Effector CD4-positive, alpha-beta T cell (primary cell): ENCODE results near the gene PACS1.
A peak's percentile ranks its signal among the peaks of the same experiment; 100 is the strongest.
"Not testable (repeated sequence)": the region's sequence is repeated elsewhere in the genome, so short reads cannot be mapped to it uniquely, and the experiment has no call there.

Experiments used
- DNase-seq: peaks from one replicate; pipeline ENCODE4 v3.0.0-alpha.2; 2020

Gene PACS1

GRCh38 chr11:66263231-66263630 is 193.2 kb downstream of the PACS1 start:
- DNase-seq = no peak

DNA sequence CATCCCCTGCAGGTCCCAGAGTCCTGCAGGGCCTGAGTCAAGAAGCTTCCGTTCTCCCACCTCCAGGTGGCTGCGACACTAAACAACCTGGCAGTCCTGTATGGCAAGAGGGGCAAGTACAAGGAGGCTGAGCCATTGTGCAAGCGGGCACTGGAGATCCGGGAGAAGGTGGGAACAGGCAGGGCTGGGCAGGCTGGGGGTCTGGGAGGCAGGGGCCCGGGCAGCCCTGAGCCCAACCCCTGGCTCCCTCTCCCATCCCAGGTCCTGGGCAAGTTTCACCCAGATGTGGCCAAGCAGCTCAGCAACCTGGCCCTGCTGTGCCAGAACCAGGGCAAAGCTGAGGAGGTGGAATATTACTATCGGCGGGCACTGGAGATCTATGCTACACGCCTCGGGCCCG is 193.7 kb downstream of the PACS1 start:
- no peak for DNase-seq

- DNase-seq = no peak
These were observed 194.3 kb downstream of the PACS1 start for GRCh38 chr11:66264383-66264782.

DNA sequence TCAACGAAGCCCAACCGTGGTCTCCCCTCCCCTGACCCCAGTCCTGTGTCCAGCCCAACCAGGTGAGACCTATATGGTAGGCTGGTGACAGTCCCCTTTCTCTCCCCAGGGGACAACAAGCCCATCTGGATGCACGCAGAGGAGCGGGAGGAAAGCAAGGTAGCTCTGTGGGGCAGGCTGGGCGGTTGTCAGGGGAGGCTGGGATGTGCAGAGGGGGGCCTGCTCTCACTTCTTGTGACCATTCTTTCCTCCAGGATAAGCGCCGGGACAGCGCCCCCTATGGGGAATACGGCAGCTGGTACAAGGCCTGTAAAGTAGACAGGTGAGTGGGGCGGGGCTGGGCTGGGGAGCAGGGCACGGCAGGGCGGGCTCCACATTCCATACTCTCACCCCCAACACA is 194.8 kb downstream of the PACS1 start:
- DNase-seq = no peak

DNA sequence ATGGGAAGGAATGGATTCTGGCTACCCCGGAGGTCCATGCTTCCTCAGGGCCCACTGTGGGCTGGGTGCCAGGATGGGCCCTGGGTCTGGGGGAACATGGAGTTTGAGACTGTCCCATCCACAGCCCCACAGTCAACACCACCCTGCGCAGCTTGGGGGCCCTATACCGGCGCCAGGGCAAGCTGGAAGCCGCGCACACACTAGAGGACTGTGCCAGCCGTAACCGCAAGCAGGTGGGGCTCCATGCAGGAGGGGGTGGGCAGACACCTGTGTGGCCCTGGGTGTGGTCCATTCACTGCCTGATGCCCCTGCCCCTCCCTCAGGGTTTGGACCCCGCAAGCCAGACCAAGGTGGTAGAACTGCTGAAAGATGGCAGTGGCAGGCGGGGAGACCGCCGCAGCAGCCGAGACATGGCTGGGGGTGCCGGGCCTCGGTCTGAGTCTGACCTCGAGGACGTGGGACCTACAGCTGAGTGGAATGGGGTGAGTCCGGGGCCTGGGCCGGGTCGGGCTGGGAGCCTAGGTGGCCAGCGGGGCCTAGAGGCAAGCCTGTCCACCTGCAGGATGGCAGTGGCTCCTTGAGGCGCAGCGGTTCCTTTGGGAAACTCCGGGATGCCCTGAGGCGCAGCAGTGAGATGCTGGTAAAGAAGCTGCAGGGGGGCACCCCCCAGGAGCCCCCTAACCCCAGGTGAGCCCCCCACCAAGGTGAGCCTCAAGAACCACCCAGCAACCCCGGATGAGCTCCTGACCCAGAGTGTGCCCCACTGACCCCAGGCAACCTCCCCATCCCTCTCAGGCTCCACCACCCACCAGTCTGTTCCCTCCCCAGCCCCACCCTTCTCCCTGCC is 195.7 kb downstream of the PACS1 start:
- no peak for DNase-seq

DNA sequence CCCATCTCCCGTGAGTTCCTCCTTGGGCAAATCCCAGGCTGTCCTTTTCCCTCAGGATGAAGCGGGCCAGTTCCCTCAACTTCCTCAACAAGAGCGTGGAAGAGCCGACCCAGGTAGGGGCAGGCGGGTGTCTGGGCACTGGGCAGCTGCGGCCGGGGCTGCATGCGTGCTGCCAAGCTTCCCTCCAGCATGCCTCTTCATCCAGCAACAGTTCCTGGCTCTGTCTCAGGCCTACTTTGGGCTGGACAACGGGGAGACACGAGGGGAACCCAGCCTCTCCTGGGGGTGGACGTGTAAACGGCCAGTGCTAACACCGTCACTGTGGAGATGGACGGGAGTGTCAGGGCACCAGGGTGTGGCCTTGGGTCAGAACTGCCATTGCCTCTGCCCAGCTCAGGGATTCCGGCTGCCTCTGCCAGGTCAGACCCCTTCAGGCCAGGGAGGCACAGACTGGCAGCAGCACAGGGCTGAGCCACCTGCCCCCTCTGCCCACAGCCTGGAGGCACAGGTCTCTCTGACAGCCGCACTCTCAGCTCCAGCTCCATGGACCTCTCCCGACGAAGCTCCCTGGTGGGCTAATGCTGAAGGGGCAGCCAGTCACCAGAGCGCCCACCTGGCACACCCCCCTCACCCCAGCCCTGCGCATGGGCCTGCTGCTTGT is 196.4 kb downstream of the PACS1 start:
- no peak for DNase-seq

DNA sequence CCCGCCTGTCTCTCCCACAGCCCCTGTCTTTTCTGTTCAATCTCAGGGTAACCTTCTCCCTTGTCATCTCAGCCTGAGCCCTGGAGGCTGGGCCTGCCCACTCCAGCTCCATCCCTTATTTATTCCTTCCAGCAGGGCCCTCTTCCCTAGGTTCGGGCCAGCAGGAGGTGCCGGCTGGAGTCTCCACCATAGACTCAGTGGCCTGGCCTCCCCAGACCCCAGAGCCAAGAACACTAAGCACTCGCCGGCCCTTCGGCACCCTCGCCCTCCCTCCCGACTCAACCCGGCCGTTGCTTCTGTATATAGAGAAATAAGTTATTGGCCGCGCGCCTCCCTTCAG is 196.9 kb downstream of the PACS1 start:
- no peak for DNase-seq

GRCh38 chr11:66267379-66268243 is 197.5 kb downstream of the PACS1 start:
- peak; percentile 81 for DNase-seq

- peak; percentile 100 for DNase-seq
These were observed 198.3 kb downstream of the PACS1 start, which contains the start of gene RAB1B for GRCh38 chr11:66268244-66268951. RAB1B (plus strand) TSS chr11:66268639; CDS start chr11:66268680, 41 bp downstream.

- DNase-seq = no peak
These were observed 199.2 kb downstream of the PACS1 start for GRCh38 chr11:66268952-66269905.

DNA sequence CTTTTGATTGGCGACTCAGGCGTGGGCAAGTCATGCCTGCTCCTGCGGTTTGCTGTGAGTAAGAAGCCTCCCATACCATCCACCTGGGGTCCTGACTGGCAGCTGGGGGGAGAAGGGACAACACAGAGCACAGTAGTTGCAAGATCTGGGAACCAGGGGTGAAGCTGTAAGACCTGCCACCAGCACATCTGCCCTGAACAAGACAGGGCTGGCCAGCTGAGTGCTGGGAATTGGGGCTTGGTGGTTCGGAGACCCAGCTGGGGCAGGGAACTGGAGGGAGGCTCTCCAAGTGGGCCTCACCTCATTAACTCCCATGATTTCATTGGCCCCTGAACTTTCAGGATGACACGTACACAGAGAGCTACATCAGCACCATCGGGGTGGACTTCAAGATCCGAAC is 201.7 kb downstream of the PACS1 start:
- DNase-seq = no peak

- no peak for DNase-seq
These were observed 202.5 kb downstream of the PACS1 start for GRCh38 chr11:66272596-66272995.

DNA sequence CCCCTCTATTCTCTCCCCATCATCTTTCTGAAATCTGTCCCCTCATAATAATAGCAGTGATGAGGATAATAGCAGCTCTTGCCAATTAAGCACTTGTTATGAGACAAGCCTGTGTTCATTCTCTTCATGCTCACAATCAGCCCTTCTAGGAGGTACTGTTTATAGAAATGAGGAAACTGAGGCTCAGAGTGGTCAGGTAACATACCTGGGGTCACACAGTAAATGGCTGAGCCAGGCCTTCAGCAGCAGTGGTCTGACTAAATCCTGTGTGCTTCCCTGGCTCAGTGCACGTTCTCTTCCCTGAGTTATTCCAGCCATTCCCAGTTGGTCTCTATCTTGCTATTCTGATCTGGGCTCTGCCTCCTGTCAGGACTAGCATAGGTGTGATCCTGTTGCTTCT is 204.1 kb downstream of the PACS1 start:
- DNase-seq = no peak

DNA sequence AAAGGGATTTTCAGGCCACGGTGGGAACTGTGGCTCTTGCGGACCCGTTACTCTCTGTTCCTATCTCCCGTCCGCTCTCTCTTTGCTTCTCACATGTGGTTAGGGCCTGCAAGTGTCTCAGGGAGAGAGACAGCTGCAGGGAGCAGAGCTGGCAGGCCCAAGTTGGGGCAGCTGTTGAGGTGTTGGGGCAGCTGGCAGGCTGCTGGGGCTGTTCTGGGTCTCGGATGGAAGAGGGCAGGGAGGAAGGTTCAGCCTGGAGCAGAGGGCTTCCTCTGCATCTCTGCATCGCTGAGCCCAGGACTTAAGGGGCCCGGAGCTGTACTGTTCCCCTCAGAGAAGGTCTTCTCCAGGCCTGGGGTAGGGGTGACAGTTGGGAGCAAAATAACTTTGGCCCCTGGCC is 205.3 kb downstream of the PACS1 start:
- no peak for DNase-seq

- no peak for DNase-seq
These were observed 206.0 kb downstream of the PACS1 start for GRCh38 chr11:66275984-66276612.

DNA sequence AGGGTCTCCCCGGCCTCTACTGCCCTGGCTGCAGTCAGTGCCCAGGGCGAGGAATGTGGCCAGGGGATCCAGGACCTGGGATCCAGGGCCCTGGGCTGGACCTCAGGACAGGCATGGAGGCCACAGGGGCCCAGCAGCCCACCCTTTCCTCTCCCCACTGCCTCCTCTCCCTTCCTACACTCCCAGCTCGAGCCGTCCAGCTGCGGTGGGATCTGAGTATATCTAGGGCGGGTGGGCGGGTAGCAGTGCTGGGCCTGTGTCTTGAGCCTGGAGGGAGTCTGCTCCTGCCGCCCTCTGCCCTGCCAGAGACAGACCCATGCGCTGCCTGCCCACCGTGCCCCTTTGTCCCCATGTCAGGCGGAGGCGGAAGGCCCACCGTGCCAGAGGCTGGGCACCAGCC is 206.5 kb downstream of the PACS1 start:
- DNase-seq = not testable (repeated sequence)

DNA sequence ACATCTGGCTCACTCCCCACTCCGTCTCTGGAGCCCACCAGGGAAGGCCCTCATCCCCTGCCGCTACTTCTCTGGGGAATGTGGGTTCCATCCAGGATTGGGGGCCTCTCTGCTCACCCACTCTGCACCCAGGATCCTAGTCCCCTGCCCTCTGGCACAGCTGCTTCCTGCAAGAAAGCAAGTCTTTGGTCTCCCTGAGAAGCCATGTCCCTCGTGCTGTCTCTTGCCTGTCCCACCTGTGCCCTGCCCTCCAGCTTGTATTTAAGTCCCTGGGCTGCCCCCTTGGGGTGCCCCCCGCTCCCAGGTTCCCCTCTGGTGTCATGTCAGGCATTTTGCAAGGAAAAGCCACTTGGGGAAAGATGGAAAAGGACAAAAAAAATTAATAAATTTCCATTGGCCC is 207.0 kb downstream of the PACS1 start:
- not testable (repeated sequence) for DNase-seq

DNA sequence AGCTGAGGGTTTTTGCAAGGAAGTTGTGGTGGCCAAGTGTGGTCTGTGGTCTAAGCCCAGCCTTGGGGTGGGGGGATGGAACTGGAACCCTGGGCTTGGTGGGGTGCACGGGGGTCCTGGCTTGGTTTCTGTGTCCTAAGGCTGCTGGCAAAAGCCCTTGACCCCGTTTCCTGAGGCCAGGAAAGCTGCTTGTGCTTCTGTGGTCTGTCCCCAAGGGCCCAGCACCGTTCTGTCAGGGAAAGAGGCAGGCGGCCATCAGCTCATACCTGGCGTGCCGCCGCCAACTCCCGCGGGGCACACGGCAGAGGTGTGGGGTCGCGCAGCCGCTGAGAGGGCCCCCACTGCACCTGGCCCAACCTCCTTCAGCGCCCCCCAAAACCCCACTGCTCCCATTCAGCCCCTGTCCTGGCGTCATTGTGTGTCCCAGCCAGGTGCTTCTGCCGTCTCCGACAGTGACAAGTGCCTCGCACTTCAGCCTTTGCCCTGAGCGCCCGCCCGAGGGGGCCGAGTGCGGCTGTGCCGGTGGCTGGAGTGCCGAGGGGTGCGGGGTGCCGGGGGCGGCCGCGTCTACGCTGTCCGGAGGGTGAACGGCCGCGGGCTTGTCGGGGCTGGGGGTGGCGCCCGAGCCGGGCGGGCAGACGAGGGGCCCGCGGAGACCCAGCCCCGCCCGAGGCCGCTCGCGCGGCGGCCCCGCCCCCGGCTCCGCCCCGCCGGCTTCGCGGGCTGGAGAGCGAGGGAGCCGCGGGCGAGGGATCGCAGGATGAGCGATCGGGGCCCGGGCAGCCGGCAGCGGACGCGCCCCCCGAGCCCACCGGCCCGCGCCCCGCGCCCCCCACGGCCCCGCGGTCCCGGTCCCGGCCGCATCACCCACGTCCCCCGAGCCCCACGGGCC is 207.6 kb downstream of the PACS1 start, which contains the start of gene CNIH2:
Gene CNIH2 (plus strand): TSS at position 705 of the 892 bp plus-strand sequence. CDS start 282 bp downstream, outside the sequence.
- DNase-seq = peak; percentile 38

DNA sequence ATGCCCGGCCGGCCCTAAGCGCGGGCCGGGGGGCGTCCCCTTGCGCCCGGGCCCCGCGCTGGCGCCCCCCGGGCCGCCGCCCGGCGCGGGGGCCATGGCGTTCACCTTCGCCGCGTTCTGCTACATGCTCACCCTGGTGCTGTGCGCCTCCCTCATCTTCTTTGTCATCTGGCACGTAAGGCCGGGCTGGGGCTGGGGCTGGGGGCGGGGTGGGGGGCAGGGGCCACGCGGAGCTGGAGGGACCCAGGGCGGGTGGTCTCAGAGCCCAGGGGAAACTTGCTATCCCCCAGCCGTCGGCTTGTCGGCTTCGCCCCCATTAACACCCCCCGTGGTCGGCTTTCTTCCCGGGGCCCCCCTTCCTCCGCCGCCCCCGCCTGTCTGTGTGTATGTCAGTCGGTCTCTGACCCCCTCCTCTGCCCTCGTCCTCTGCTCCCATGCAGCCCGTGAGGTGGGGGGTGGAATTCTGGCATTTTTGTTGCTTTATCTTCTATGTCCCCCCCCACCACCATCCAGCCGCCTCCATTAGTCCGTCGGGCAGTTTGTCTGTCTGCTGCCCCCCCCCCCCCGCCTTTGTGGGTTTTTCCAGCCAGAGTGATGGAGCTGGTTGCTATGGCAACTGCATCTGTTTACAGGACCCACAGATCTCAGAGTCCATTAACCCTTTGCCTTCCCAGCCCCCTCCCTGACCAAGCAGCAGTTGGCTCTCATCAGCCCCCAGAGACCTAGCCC is 208.5 kb downstream of the PACS1 start:
- no peak for DNase-seq
